ENCODE measurements around the gene UNC45A. TPM values are rescaled to one million over a fixed set of nuclear protein-coding genes. Genes with fewer than 3 reads are reported as not detected.

The UNC45A gene
- polyA plus RNA-seq (ENCODE audit: low read depth in 6 of 6): 10 to 100 TPM; 54.9 to 76.1 (median 60.9) TPM

GRCh38 chr15:90934949-90935751 lies at the start of gene UNC45A:
Gene UNC45A (plus strand): TSS chr15:90935285. CDS start chr15:90935325, 40 bp downstream.
- Mint-ChIP-seq H3K27ac (peak within 1 kb of the TSS; percentile 91 to 98 (median 96)), H3K9me3 (no peaks in the 10 kb centered on the region), H3K4me3 (peak within 1 kb of the TSS; percentile 91 to 97 (median 95)), H3K36me3 (no peaks in the 10 kb centered on the region), H3K27me3 (no peaks in the 10 kb centered on the region), H3K4me1 (peaks cover 42 to 48% (median 44%) of the 10 kb centered on the region in 3 donors)
- DNase-seq (peak; percentile 96), ATAC-seq (ENCODE audit: low read depth in 2 of 2) (peak; percentile 71 to 72)

- DNase-seq (peak; percentile 80), ATAC-seq (ENCODE audit: low read depth in 2 of 2) (peak; percentile 77 to 80)
- Mint-ChIP-seq H3K27ac (peak overlapping the region in 4 of 6 donors; percentile 67 to 84 (median 77)), H3K27me3 (no peaks in the 10 kb centered on the region), H3K9me3 (no peaks in the 10 kb centered on the region), H3K36me3 (no peaks in the 10 kb centered on the region), H3K4me1 (peaks cover 17 to 22% (median 20%) of the 10 kb centered on the region in 3 donors), H3K4me3 (peak overlapping the region; percentile 77 to 89 (median 84))
Measured at GRCh38 chr15:90885432-90886290, 49.4 kb upstream of the UNC45A start.

GRCh38 chr15:90886291-90886614 lies 48.8 kb upstream of the UNC45A start:
- Mint-ChIP-seq H3K4me1 (peaks cover 17 to 22% (median 20%) of the 10 kb centered on the region in 3 donors), H3K36me3 (no peaks in the 10 kb centered on the region), H3K9me3 (no peaks in the 10 kb centered on the region), H3K27me3 (no peaks in the 10 kb centered on the region), H3K4me3 (peak overlapping the region in 5 of 8 donors; percentile 35 to 89 (median 77)), H3K27ac (peak overlapping the region in 3 of 6 donors; percentile 67 to 73 (median 70))
- DNase-seq: no peak
- ATAC-seq (ENCODE audit: low read depth in 2 of 2): no peak

GRCh38 chr15:90887037-90887481 lies 48.0 kb upstream of the UNC45A start:
- no peaks in the 10 kb centered on the region for H3K9me3 Mint-ChIP-seq
- no peak overlapping the region for H3K27ac Mint-ChIP-seq
- peaks cover 17 to 24% (median 20%) of the 10 kb centered on the region in 3 donors for H3K4me1 Mint-ChIP-seq
- no peaks in the 10 kb centered on the region for H3K36me3 Mint-ChIP-seq
- DNase-seq (no peak), ATAC-seq (ENCODE audit: low read depth in 2 of 2) (no peak)
- H3K27me3 Mint-ChIP-seq: no peaks in the 10 kb centered on the region
- peak overlapping the region in 1 of 8 donors; percentile 20 for H3K4me3 Mint-ChIP-seq

- no peaks in the 10 kb centered on the region for H3K36me3 Mint-ChIP-seq
- no peak overlapping the region for H3K4me3 Mint-ChIP-seq
- no peak for DNase-seq
- ATAC-seq (ENCODE audit: low read depth in 2 of 2): no peak
- peaks cover 17 to 20% (median 20%) of the 10 kb centered on the region in 3 donors for H3K4me1 Mint-ChIP-seq
- H3K27me3 Mint-ChIP-seq: no peaks in the 10 kb centered on the region
- no peaks in the 10 kb centered on the region for H3K9me3 Mint-ChIP-seq
- H3K27ac Mint-ChIP-seq: no peak overlapping the region
Measured at GRCh38 chr15:90889313-90889730, 45.8 kb upstream of the UNC45A start.

GRCh38 chr15:90889736-90890456 lies 45.2 kb upstream of the UNC45A start:
- Mint-ChIP-seq H3K27ac (no peak overlapping the region), H3K36me3 (no peaks in the 10 kb centered on the region), H3K4me1 (peaks cover 14 to 18% (median 18%) of the 10 kb centered on the region in 3 donors), H3K9me3 (no peaks in the 10 kb centered on the region), H3K27me3 (no peaks in the 10 kb centered on the region), H3K4me3 (no peak overlapping the region)
- ATAC-seq (ENCODE audit: low read depth in 2 of 2): no peak
- no peak for DNase-seq

GRCh38 chr15:90890839-90891238 lies 44.2 kb upstream of the UNC45A start:
- peaks cover 9 to 12% (median 12%) of the 10 kb centered on the region in 3 donors for H3K4me1 Mint-ChIP-seq
- DNase-seq (no peak), ATAC-seq (ENCODE audit: low read depth in 2 of 2) (no peak)
- no peaks in the 10 kb centered on the region for H3K36me3 Mint-ChIP-seq
- no peak overlapping the region for H3K27ac Mint-ChIP-seq
- no peaks in the 10 kb centered on the region for H3K27me3 Mint-ChIP-seq
- H3K4me3 Mint-ChIP-seq: no peak overlapping the region
- no peaks in the 10 kb centered on the region for H3K9me3 Mint-ChIP-seq

GRCh38 chr15:90891346-90891949 lies 43.6 kb upstream of the UNC45A start:
- no peaks in the 10 kb centered on the region for H3K27me3 Mint-ChIP-seq

GRCh38 chr15:90892023-90892422 lies 43.1 kb upstream of the UNC45A start:
- DNase-seq: no peak
- Mint-ChIP-seq H3K4me3 (no peak overlapping the region), H3K9me3 (no peaks in the 10 kb centered on the region), H3K27me3 (no peaks in the 10 kb centered on the region), H3K27ac (no peak overlapping the region), H3K4me1 (peaks cover 15 to 19% (median 17%) of the 10 kb centered on the region in 3 donors), H3K36me3 (no peaks in the 10 kb centered on the region)
- no peak for ATAC-seq (ENCODE audit: low read depth in 2 of 2)

More at GRCh38 chr15:90891346-90891949, 43.6 kb upstream of the UNC45A start:
- no peak for DNase-seq
- ATAC-seq (ENCODE audit: low read depth in 2 of 2): no peak
- Mint-ChIP-seq H3K36me3 (no peaks in the 10 kb centered on the region), H3K27ac (peak overlapping the region in 1 of 6 donors; percentile 33), H3K9me3 (no peaks in the 10 kb centered on the region), H3K4me1 (peaks cover 9 to 14% (median 12%) of the 10 kb centered on the region in 3 donors), H3K4me3 (no peak overlapping the region)

GRCh38 chr15:90892498-90893174 lies 42.4 kb upstream of the UNC45A start:
- ATAC-seq (ENCODE audit: low read depth in 2 of 2): no peak
- Mint-ChIP-seq H3K36me3 (no peaks in the 10 kb centered on the region), H3K9me3 (no peaks in the 10 kb centered on the region), H3K4me3 (peak overlapping the region in 1 of 8 donors; percentile 69), H3K27me3 (no peaks in the 10 kb centered on the region), H3K27ac (no peak overlapping the region), H3K4me1 (peaks cover 21 to 23% (median 21%) of the 10 kb centered on the region in 3 donors)
- DNase-seq: no peak

GRCh38 chr15:90893175-90894090 lies 41.7 kb upstream of the UNC45A start:
- ATAC-seq (ENCODE audit: low read depth in 2 of 2): no peak
- Mint-ChIP-seq H3K9me3 (no peaks in the 10 kb centered on the region), H3K4me3 (no peak overlapping the region), H3K4me1 (peaks cover 22 to 28% (median 27%) of the 10 kb centered on the region in 3 donors), H3K27ac (no peak overlapping the region), H3K36me3 (no peaks in the 10 kb centered on the region), H3K27me3 (no peaks in the 10 kb centered on the region)
- DNase-seq: no peak
